HG02852 (cell line): ENCODE results near the gene ZNF157.

Experiments
- ATAC-seq: cut with Tn5 transposase; IDR thresholded peaks from one replicate; pipeline ENCODE4 v1.9.1; 2021; ENCODE audit warnings: mild to moderate bottlenecking, moderate library complexity; ENCODE audit not compliant: unreplicated experiment

Gene ZNF157

DNA sequence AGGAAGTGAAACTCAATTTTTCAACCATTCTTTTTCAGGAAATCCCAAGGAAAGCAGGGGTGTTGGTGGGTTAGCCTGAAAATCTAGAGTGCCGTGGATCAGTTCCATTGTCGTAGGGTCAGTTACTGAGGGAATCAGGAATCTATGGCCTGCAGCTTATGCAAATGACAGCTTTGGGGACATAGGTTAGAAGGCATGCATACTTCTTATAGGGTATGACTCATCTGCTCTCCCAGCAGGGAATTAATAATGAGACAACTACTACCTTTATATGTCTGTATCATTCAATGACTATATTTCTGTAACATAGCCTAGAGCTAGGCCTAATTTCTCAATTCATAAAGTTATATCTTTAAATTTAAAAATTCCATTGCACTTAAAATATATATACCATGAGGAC lies 76.1 kb downstream of the ZNF157 start:
- no peak for ATAC-seq

DNA sequence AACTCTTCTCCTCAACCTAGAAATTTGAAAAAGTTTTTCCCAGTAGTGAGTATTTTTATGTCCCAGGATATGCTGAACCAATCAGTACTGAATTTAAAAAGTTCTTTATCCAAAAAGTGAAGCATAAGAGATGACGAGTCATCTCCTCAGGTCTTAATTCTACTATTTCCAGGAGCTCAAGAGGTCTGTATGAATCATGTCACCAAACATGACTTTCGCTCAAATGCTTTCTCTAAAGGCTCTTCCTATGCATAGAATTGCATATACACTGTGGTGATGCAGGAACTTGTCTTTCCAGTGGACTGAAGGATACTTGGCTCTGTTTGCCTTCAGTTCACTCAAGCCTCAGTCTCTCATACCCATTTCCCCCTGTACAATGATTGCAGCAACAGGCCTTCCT lies 76.6 kb downstream of the ZNF157 start:
- no peak for ATAC-seq

- ATAC-seq: no peak
These were observed 77.2 kb downstream of the ZNF157 start for GRCh38 chrX:47447607-47448006.

GRCh38 chrX:47448165-47448806 lies 77.9 kb downstream of the ZNF157 start:
- no peak for ATAC-seq

GRCh38 chrX:47452112-47452511 lies 81.7 kb downstream of the ZNF157 start:
- ATAC-seq: no peak

DNA sequence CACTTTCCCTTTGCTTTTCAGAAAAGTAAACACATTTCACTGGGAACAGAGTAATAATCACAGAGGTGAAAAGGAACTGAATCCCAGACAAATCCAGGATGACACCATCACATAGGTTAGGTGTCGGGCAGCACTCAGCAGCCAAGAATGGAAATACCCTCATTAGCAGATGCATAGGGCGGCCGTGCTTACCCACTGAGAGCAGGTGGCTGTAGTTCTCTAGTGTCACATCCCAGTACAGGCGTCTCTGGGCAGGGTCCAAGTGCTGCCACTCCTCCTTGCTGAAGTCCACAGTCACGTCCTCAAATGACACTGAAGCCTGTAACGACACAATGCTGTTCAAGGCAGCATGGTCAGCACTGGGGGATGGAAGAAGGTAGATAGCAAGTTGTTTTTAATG lies 85.7 kb downstream of the ZNF157 start:
- ATAC-seq: no peak

DNA sequence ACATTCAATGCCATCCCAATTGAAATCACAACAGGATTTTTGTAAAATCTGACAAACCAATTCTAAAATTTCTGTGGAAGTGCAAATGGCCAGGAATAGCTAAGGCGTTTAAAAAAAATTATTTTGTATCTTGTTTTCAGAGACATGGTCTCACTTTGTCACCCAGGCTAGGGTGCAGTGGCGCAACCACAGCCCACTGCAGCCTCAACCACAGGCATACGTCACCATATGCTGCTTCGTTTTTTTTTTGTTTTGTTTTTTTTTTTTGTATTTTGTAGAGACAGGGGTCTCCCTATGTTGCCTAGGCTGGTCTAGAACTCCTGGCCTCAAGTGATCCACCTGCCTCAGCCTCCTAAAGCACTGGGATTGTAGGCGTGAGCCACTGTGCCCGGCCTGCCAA lies 88.2 kb downstream of the ZNF157 start:
- ATAC-seq: no peak

GRCh38 chrX:47460561-47460960 lies 90.2 kb downstream of the ZNF157 start:
- no peak for ATAC-seq
